COR-L47 (cell line): ENCODE measurements around the gene GRID2IP.

ENCODE experiments used
- DNase-seq: peaks from one replicate; lab custom pipeline; 2025; lab: John Stamatoyannopoulos, UW

The GRID2IP gene

GRCh38 chr7:6562106-6562505 lies 10.8 kb upstream of the GRID2IP start:
- no peak for DNase-seq

- no peak for DNase-seq
Measured at GRCh38 chr7:6559896-6560295, 8.6 kb upstream of the GRID2IP start.

GRCh38 chr7:6558837-6559236 lies 7.6 kb upstream of the GRID2IP start:
- DNase-seq = peak; percentile 77

GRCh38 chr7:6556196-6556595 lies 4.9 kb upstream of the GRID2IP start:
- peak; percentile 35 for DNase-seq

GRCh38 chr7:6554848-6555247 lies 3.6 kb upstream of the GRID2IP start:
- DNase-seq = no peak

- DNase-seq = no peak
Measured at GRCh38 chr7:6553448-6554044, 2.3 kb upstream of the GRID2IP start.

- no peak for DNase-seq
Measured at GRCh38 chr7:6547400-6547799, 3.9 kb downstream of the GRID2IP start.

GRCh38 chr7:6546498-6547251 lies 4.6 kb downstream of the GRID2IP start:
- DNase-seq = no peak

- DNase-seq = no peak
Measured at GRCh38 chr7:6545398-6546126, 5.7 kb downstream of the GRID2IP start.

GRCh38 chr7:6542368-6542767 lies 8.9 kb downstream of the GRID2IP start:
- DNase-seq = no peak

- DNase-seq = peak; percentile 41
Measured at GRCh38 chr7:6536262-6537260, 14.7 kb downstream of the GRID2IP start.

- DNase-seq = no peak
Measured at GRCh38 chr7:6533893-6534495, 17.3 kb downstream of the GRID2IP start.

GRCh38 chr7:6532516-6532915 lies 18.7 kb downstream of the GRID2IP start:
- no peak for DNase-seq

- DNase-seq = no peak
Measured at GRCh38 chr7:6531492-6532279, 19.6 kb downstream of the GRID2IP start.

- no peak for DNase-seq
Measured at GRCh38 chr7:6530626-6531491, 20.4 kb downstream of the GRID2IP start.

GRCh38 chr7:6529643-6530042 lies 21.6 kb downstream of the GRID2IP start:
- DNase-seq = no peak

GRCh38 chr7:6528401-6529130 lies 22.7 kb downstream of the GRID2IP start:
- no peak for DNase-seq

GRCh38 chr7:6526997-6527378 lies 24.3 kb downstream of the GRID2IP start:
- DNase-seq = no peak
